ENCODE measurements around the gene FOXP3.
A peak's percentile ranks its signal among the peaks of the same experiment; 100 is the strongest.

FOXP3 gene

GRCh38 chrX:49286136-49286535 is 21.6 kb upstream of the FOXP3 start:
- no peak overlapping the region for H3K4me2 ChIP-seq (ENCODE audit: insufficient read depth, low read length)
- H3K4me1 ChIP-seq (ENCODE audit: insufficient read depth, low read length): no peaks in the 10 kb centered on the region
- no peaks in the 10 kb centered on the region for H3K9me3 ChIP-seq (ENCODE audit: insufficient read depth, low read length, severe bottlenecking)
- H3K9ac ChIP-seq (ENCODE audit: low read depth, low read length): no peak overlapping the region
- no peaks in the 10 kb centered on the region for H3K36me3 ChIP-seq (ENCODE audit: insufficient read depth, low read length)
- H4K20me1 ChIP-seq (ENCODE audit: insufficient read depth, low read length): no peaks in the 10 kb centered on the region
- H3K27me3 ChIP-seq (ENCODE audit: insufficient read depth, low read length, poor library complexity): no peaks in the 10 kb centered on the region
- TF ChIP-seq EZH2 (IDR thresholded peaks at IDR 0.05; ENCODE audit: borderline replicate concordance, low read depth, low read length, severe bottlenecking): no peak
- no peak for TF ChIP-seq CTCF (IDR thresholded peaks at IDR 0.05; ENCODE audit: borderline replicate concordance, extremely low read depth, low read length, poor library complexity, severe bottlenecking)
- no peak overlapping the region for H2AFZ ChIP-seq (ENCODE audit: low read depth, low read length)
- H3K27ac ChIP-seq (ENCODE audit: low read length): no peak overlapping the region
- ATAC-seq (ENCODE audit: insufficient read depth, low read depth) (no peak), DNase-seq (no peak)
- H3K4me3 ChIP-seq (ENCODE audit: low read depth in 1 of 2, low read length in 2 of 2): no peak overlapping the region
- no peaks in the 10 kb centered on the region for H3K79me2 ChIP-seq (ENCODE audit: insufficient read depth, low read length)

GRCh38 chrX:49284212-49284611 is 19.7 kb upstream of the FOXP3 start:
- no peaks in the 10 kb centered on the region for H3K9me3 ChIP-seq (ENCODE audit: insufficient read depth, low read length, severe bottlenecking)
- no peak overlapping the region for H2AFZ ChIP-seq (ENCODE audit: low read depth, low read length)
- no peak overlapping the region for H3K4me3 ChIP-seq (ENCODE audit: low read depth in 1 of 2, low read length in 2 of 2)
- H3K36me3 ChIP-seq (ENCODE audit: insufficient read depth, low read length): no peaks in the 10 kb centered on the region
- ATAC-seq (ENCODE audit: insufficient read depth, low read depth) (no peak), DNase-seq (no peak)
- H3K27me3 ChIP-seq (ENCODE audit: insufficient read depth, low read length, poor library complexity): no peaks in the 10 kb centered on the region
- no peaks in the 10 kb centered on the region for H3K79me2 ChIP-seq (ENCODE audit: insufficient read depth, low read length)
- TF ChIP-seq CTCF (IDR thresholded peaks at IDR 0.05; ENCODE audit: borderline replicate concordance, extremely low read depth, low read length, poor library complexity, severe bottlenecking): no peak
- no peak for TF ChIP-seq EZH2 (IDR thresholded peaks at IDR 0.05; ENCODE audit: borderline replicate concordance, low read depth, low read length, severe bottlenecking)
- H3K4me2 ChIP-seq (ENCODE audit: insufficient read depth, low read length): no peak overlapping the region
- no peaks in the 10 kb centered on the region for H3K4me1 ChIP-seq (ENCODE audit: insufficient read depth, low read length)
- no peak overlapping the region for H3K27ac ChIP-seq (ENCODE audit: low read length)
- no peak overlapping the region for H3K9ac ChIP-seq (ENCODE audit: low read depth, low read length)
- H4K20me1 ChIP-seq (ENCODE audit: insufficient read depth, low read length): no peaks in the 10 kb centered on the region

- Histone ChIP-seq H3K9me3 (ENCODE audit: insufficient read depth, low read length, severe bottlenecking) (no peaks in the 10 kb centered on the region), H3K9ac (ENCODE audit: low read depth, low read length) (no peak overlapping the region), H2AFZ (ENCODE audit: low read depth, low read length) (no peak overlapping the region), H3K4me3 (ENCODE audit: low read depth in 1 of 2, low read length in 2 of 2) (no peak overlapping the region), H3K27ac (ENCODE audit: low read length) (no peak overlapping the region), H3K79me2 (ENCODE audit: insufficient read depth, low read length) (no peaks in the 10 kb centered on the region), H3K27me3 (ENCODE audit: insufficient read depth, low read length, poor library complexity) (no peaks in the 10 kb centered on the region), H4K20me1 (ENCODE audit: insufficient read depth, low read length) (no peaks in the 10 kb centered on the region), H3K36me3 (ENCODE audit: insufficient read depth, low read length) (no peaks in the 10 kb centered on the region), H3K4me1 (ENCODE audit: insufficient read depth, low read length) (no peaks in the 10 kb centered on the region), H3K4me2 (ENCODE audit: insufficient read depth, low read length) (no peak overlapping the region)
- peak; percentile 21 for TF ChIP-seq CTCF (IDR thresholded peaks at IDR 0.05; ENCODE audit: borderline replicate concordance, extremely low read depth, low read length, poor library complexity, severe bottlenecking)
- no peak for TF ChIP-seq EZH2 (IDR thresholded peaks at IDR 0.05; ENCODE audit: borderline replicate concordance, low read depth, low read length, severe bottlenecking)
- ATAC-seq (ENCODE audit: insufficient read depth, low read depth): 0 out of 3 replicates have a peak, but pooled peaks have one; percentile 35
- no peak for DNase-seq
These were observed 18.1 kb upstream of the FOXP3 start for GRCh38 chrX:49282647-49283011.

GRCh38 chrX:49278081-49278480 is 13.6 kb upstream of the FOXP3 start:
- Histone ChIP-seq H3K4me2 (ENCODE audit: insufficient read depth, low read length) (no peak overlapping the region), H3K27me3 (ENCODE audit: insufficient read depth, low read length, poor library complexity) (no peaks in the 10 kb centered on the region)
- ATAC-seq (ENCODE audit: insufficient read depth, low read depth): no peak

More at GRCh38 chrX:49278081-49278480, 13.6 kb upstream of the FOXP3 start:
- Histone ChIP-seq H3K27ac (ENCODE audit: low read length) (no peak overlapping the region), H3K9me3 (ENCODE audit: insufficient read depth, low read length, severe bottlenecking) (no peaks in the 10 kb centered on the region), H3K79me2 (ENCODE audit: insufficient read depth, low read length) (peaks cover 3% of the 10 kb centered on the region), H3K9ac (ENCODE audit: low read depth, low read length) (no peak overlapping the region), H3K4me1 (ENCODE audit: insufficient read depth, low read length) (0 out of 2 replicates have a peak, but pooled peaks cover 2% of the 10 kb centered on the region), H3K4me3 (ENCODE audit: low read depth in 1 of 2, low read length in 2 of 2) (no peak overlapping the region), H3K36me3 (ENCODE audit: insufficient read depth, low read length) (no peaks in the 10 kb centered on the region), H4K20me1 (ENCODE audit: insufficient read depth, low read length) (peaks cover 10% of the 10 kb centered on the region; the same call in 1 of the 2 replicates), H2AFZ (ENCODE audit: low read depth, low read length) (no peak overlapping the region)
- DNase-seq: no peak
- TF ChIP-seq CTCF (IDR thresholded peaks at IDR 0.05; ENCODE audit: borderline replicate concordance, extremely low read depth, low read length, poor library complexity, severe bottlenecking) (no peak), EZH2 (IDR thresholded peaks at IDR 0.05; ENCODE audit: borderline replicate concordance, low read depth, low read length, severe bottlenecking) (no peak)
